Testis (tissue), 3 donors: ENCODE measurements around the gene POLRMT. TPM values are rescaled to one million over a fixed set of nuclear protein-coding genes. Genes with fewer than 3 reads are reported as not detected.

Source experiments
- DNase-seq: peaks from one replicate; pipeline ENCODE4 v3.0.0-alpha.2; 2019
- H3K27ac ChIP-seq, 2 donors: fragments of 200-600 bp; sonication (generic); one replicate each; pipeline ENCODE4 v1.5.1; 2019
- H3K27me3 ChIP-seq: fragments of 200-600 bp; sonication (generic); one replicate; pipeline ENCODE4 v1.5.1; 2019
- H3K36me3 ChIP-seq: fragments of 200-600 bp; sonication (generic); one replicate; pipeline ENCODE4 v1.5.1; 2017; ENCODE audit warnings: low read depth; ENCODE audit errors: missing control alignments
- H3K4me1 ChIP-seq: fragments of 200-600 bp; sonication (generic); one replicate; pipeline ENCODE4 v1.5.1; 2019
- H3K4me3 ChIP-seq, 2 donors: fragments of 200-600 bp; sonication (generic); one replicate each; pipeline ENCODE4 v1.5.1; 2017 to 2019
- H3K9me3 ChIP-seq: fragments of 200-600 bp; sonication (generic); one replicate; pipeline ENCODE4 v1.5.1; 2017
- POLR2A ChIP-seq: fragments of 450-650 bp; IDR thresholded peaks from one replicate; pipeline ENCODE4 v1.6.1; 2017; ENCODE audit warnings: antibody characterized with exemption, mild to moderate bottlenecking, moderate library complexity
- WGBS, 2 donors: methylation state at CpG; one replicate each; pipeline ENCODE4 v1.1.5; 2018; 5-methylcytosine and 5-hydroxymethylcytosine counted together
- intact Hi-C: fragments of 100-400 bp; cut with DNase I; formaldehyde crosslinking; loops from one replicate; pipeline ENCODE4 v1.15.1; 2023; ENCODE audit warnings: low total_unique reads
- polyA plus RNA-seq: library from polyadenylated mRNA; stranded (reverse); fragments of 350-450 nt; fragmentation: Illumina TruSeq; extraction: RNeasy Lipid Tissue Mini Kit (QIAGEN cat#74804); gene quantifications from one replicate; pipeline ENCODE4 v1.2.3, GENCODE V29; 2014; ENCODE audit warnings: low read depth, low replicate concordance; ENCODE audit not compliant: insufficient read depth
- total RNA-seq, 2 donors: library from RNA; depleted of rRNA; stranded (reverse); fragments of >200 nt; gene quantifications; one replicate each; pipeline ENCODE4 v1.2.3, GENCODE V29; 2016
- TF ChIP-seq, protein P1 (sequence below), 3 experiments: fragments of 450-650 bp in 2 of 3; fragments of 200-600 bp in 1 of 3; sonication (generic) in 1 of 3; IDR thresholded peaks; one replicate each; pipeline ENCODE4 v1.5.1; 2016 to 2019; ENCODE audit warnings: antibody characterized with exemption in 3 of 3, mild to moderate bottlenecking in 2 of 3, moderate library complexity in 1 of 3

Gene POLRMT
- total and polyA plus RNA-seq, 3 donors from 2014 or later = 116 to 178 (median 137) TPM

DNA sequence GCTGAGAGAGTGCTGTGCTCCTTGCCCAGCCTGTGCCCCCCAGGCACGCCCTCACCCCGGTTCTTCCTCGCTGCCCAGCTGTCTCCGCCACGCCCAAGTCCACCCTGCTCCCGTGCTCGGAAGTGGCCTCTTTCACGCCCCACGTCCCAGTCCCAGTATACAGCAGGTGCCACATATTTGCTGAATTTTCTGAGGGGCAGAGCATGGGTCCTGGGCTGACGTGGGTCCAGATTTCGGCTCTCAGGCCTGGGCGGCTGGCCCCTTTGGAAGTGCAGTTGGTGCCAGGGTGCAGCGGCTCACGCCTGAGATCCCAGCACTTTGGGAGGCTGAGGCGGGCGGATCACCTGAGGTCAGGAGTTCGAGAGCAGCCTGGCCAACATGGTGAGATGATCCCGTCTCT, 40.3 kb downstream of the POLRMT start:
- intact Hi-C loops = no loop called here

DNA sequence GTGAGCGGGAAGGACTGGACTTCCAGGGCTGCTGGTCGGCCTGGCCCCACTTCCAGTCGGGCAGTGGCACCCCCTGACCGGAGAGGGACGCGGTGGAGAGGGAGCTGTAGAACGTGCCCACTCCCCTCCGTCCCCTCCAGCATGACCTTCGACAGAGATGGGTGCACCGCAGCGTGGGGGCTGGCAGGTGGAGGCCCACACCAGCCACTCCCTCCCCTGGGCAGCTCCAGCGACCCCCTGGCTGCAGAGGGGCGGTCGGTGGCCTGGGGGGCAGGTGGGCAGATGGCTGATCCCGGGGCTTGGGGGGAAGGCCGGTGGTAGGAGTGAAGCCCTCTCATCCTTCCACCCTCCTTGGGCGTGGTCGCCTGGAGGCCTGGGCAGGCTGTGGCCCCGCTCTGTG, 41.2 kb downstream of the POLRMT start:
- Histone ChIP-seq H3K27me3 (no peaks in the 10 kb centered on the region), H3K27ac (no peak overlapping the region), H3K4me1 (peaks cover 12% of the 10 kb centered on the region), H3K4me3 (no peak overlapping the region), H3K36me3 (no peaks in the 10 kb centered on the region), H3K9me3 (no peaks in the 10 kb centered on the region)
- WGBS, 2 donors = 79% methylated on average over 17 of the region's 19 CpGs; no CpG with 5 or more reads in 1 of the 2 donors
- intact Hi-C loops = no loop called here
- DNase-seq = no peak
- TF ChIP-seq, protein P1, sequence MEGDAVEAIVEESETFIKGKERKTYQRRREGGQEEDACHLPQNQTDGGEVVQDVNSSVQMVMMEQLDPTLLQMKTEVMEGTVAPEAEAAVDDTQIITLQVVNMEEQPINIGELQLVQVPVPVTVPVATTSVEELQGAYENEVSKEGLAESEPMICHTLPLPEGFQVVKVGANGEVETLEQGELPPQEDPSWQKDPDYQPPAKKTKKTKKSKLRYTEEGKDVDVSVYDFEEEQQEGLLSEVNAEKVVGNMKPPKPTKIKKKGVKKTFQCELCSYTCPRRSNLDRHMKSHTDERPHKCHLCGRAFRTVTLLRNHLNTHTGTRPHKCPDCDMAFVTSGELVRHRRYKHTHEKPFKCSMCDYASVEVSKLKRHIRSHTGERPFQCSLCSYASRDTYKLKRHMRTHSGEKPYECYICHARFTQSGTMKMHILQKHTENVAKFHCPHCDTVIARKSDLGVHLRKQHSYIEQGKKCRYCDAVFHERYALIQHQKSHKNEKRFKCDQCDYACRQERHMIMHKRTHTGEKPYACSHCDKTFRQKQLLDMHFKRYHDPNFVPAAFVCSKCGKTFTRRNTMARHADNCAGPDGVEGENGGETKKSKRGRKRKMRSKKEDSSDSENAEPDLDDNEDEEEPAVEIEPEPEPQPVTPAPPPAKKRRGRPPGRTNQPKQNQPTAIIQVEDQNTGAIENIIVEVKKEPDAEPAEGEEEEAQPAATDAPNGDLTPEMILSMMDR (IDR thresholded peaks at IDR 0.05) = no peak
- no peak for TF ChIP-seq POLR2A

More for the DNA sequence above, 40.3 kb downstream of the POLRMT start:
- Histone ChIP-seq H3K9me3 (no peaks in the 10 kb centered on the region), H3K4me3 (no peak overlapping the region), H3K4me1 (peaks cover 8% of the 10 kb centered on the region), H3K27me3 (no peaks in the 10 kb centered on the region), H3K27ac (no peak overlapping the region), H3K36me3 (no peaks in the 10 kb centered on the region)
- no peak for DNase-seq
- WGBS, 2 donors = 83 to 89% methylated on average over 17 to 18 of the region's 18 CpGs
- TF ChIP-seq, protein P1 (IDR thresholded peaks at IDR 0.05) = no peak
- TF ChIP-seq POLR2A = no peak

DNA sequence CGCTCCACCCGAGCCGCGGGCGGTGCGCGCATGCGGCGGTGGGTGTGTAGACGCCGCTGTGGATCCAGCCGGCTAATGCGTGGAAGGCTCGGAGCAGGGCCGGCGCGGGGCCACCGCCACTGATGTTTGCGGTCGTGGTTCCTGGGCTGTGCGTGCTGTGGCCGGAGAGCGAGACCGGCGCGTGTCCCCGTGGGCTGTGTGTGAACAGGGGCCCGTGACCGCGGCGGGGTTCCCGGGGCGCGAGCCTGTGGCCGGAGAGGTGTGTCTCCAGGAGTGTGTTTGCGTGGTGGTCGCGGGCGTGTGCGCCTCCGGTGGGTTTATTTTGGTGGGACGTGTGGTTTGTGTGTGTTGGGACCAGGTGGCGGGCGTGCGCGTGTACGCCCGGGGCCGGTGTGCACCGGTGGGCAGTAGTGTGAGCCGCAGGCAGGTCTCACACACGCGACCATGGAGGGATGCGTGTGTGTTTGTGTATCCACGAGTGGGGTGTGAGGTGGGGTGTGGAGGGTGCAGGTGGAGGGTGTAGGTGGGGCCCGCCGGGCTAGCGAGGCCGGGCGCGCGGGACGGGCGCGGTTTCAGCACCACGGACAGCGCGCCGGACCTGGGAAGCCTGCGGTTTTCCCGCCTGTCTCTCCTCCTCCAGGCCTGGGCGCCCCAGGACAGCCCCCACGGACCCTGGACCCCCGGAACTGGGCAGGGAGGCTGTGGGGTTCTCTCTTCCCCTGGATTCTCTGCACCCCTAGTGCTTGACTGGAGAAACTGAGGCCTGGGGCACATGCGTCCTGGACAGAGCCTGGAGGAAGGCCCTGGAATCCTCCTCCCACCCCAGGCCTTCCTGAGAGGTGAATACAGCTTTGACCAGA, 42.0 kb downstream of the POLRMT start:
- H3K4me3 ChIP-seq = peak overlapping the region in 1 of 2 donors; percentile 23

DNA sequence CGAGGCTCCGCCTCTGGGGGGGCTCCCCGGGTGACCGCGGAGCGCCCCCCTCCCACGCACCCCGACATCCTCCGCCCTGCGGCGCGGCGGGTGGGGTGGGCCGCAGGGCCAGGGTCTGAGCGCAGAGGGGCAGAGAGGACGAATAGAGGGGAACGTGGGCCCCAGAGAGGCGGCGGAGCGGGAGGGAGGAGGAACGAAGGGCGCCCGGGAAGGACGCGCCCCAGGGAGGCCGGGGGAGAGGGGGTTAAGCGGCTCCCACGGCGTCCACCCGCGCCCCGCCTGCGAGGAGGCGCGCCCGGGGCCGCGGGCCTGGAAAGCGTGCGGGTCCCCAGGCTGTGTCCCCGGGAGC, 42.6 kb downstream of the POLRMT start:
- Histone ChIP-seq H3K27me3 (no peaks in the 10 kb centered on the region), H3K9me3 (no peaks in the 10 kb centered on the region), H3K4me1 (peaks cover 12% of the 10 kb centered on the region), H3K4me3 (peak overlapping the region in 1 of 2 donors; percentile 23), H3K36me3 (no peaks in the 10 kb centered on the region), H3K27ac (no peak overlapping the region)
- no peak for DNase-seq
- 3% methylated on average over 36 of the region's 41 CpGs; no CpG with 5 or more reads in 1 of the 2 donors for WGBS, 2 donors
- TF ChIP-seq POLR2A = no peak
- TF ChIP-seq, protein P1 (IDR thresholded peaks at IDR 0.05) = no peak
- intact Hi-C loops = no loop called here

More for the DNA sequence above, 42.0 kb downstream of the POLRMT start:
- H3K9me3 ChIP-seq = no peaks in the 10 kb centered on the region
- DNase-seq = no peak
- 28 to 32% methylated on average over 43 to 63 of the region's 75 CpGs for WGBS, 2 donors
- H3K27ac ChIP-seq = no peak overlapping the region
- H3K4me1 ChIP-seq = peaks cover 12% of the 10 kb centered on the region
- H3K27me3 ChIP-seq = no peaks in the 10 kb centered on the region
- TF ChIP-seq, protein P1 (IDR thresholded peaks at IDR 0.05) = no peak
- no peak for TF ChIP-seq POLR2A
- intact Hi-C loops = no loop called here
- no peaks in the 10 kb centered on the region for H3K36me3 ChIP-seq

DNA sequence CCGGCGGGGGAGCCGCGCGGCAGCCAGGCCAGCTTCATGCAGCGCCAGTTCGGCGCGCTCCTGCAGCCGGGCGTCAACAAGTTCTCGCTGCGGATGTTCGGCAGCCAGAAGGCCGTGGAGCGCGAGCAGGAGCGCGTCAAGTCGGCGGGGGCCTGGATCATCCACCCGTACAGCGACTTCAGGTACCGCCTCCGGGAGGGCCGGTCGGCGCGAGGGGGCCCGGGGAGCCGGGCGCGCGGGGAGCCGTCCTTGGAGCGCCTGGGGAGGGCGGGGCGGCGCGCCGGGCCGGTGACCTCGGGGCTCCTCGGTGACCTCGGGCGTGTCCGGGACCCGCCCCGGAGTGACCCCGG, 43.0 kb downstream of the POLRMT start:
- TF ChIP-seq, protein P1 (IDR thresholded peaks at IDR 0.05) = no peak
- no peak for TF ChIP-seq POLR2A
- intact Hi-C loops = no loop called here
- H3K27ac ChIP-seq = no peak overlapping the region
- H3K4me3 ChIP-seq = peak overlapping the region in 1 of 2 donors; percentile 23
- WGBS, 2 donors = no CpG with 5 or more reads among the region's 50 CpGs
- H3K9me3 ChIP-seq = no peaks in the 10 kb centered on the region
- peaks cover 12% of the 10 kb centered on the region for H3K4me1 ChIP-seq
- no peaks in the 10 kb centered on the region for H3K27me3 ChIP-seq
- no peak for DNase-seq
- H3K36me3 ChIP-seq = no peaks in the 10 kb centered on the region
